ENCODE results near the gene DNMBP.

GRCh38 chr10:99849057-99849456 is 160.7 kb downstream of the DNMBP start:
- TF ChIP-seq CTCF (IDR thresholded peaks at IDR 0.05) (no peak), POLR2A (IDR thresholded peaks at IDR 0.05) (no peak)
